Measurements from ENCODE around the gene TAF3.

Gene TAF3

GRCh38 chr10:7874864-7875263, 56.6 kb downstream of the TAF3 start:
- no peak for TF ChIP-seq CTCF (IDR thresholded peaks at IDR 0.05; ENCODE audit: low read depth, low read length)
- H3K4me3 ChIP-seq (ENCODE audit: low read depth, low read length), result no peak overlapping the region

DNA sequence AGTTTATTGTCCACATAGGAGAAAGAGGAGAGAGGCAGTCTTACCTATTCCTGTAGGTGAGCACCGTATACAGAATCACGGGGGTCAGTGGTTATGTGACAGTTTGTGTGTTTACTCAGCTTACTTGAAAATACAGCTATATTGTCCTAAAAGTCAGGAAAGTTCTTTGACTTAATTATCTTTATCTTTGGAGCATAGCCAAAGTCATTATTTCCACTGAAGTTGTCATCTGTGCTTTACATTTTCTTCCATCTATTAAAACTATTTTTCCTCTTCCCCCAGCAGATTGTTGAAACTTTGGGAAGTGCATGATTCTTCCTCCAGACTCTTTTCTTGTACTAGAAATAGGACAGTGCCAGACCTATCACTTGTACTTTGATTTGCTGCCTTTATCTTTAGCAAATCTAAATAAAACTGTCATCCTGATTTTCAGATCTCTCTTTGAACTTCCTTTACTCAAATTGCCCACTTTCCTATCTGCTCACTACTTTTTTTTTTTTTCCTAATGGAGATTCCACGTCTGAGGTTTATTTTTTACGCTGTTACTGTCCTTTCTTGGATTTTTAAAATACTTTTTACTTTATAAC, 58.3 kb downstream of the TAF3 start:
- H3K4me3 ChIP-seq (ENCODE audit: low read depth, low read length), result no peak overlapping the region
- no peak for TF ChIP-seq CTCF (IDR thresholded peaks at IDR 0.05; ENCODE audit: low read depth, low read length)

DNA sequence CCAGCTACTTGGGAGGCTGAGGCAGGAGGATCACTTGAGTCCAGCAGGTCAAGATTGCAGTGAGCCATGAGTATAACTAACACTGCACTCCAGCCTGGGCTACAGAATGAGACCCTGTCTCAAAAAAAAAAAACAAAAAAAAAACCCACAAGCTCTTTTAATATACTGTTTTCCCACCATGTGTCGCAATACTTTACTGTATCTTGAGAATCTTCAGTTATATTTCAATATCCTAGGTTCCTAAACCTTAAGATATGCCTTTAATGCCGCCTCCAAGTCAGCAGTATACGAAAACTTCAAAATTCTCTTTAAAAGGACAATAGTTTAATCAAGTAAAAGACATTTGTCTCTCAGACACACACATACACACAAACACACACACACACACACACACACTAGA, 62.8 kb downstream of the TAF3 start:
- no peak overlapping the region for H3K4me3 ChIP-seq (ENCODE audit: low read depth, low read length)
- TF ChIP-seq CTCF (IDR thresholded peaks at IDR 0.05; ENCODE audit: low read depth, low read length), result no peak

DNA sequence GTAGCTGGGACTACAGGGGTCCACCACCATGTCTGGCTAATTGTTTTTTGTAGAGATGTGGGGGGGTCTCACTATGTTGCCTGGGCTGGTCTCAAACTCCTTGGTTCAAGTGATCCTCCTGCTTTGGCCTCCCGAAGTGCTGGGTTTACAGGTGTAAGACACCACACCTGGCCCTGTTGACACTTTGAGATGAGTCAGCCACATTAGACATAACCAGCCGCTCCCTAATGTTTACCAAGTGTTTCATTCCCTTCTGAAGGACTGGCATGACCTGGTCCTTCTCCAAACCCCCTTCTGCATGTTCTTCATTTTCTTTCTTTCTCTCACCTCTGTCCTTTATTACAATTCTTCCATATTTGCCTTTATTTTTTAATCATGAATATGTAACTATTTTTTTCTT, 67.8 kb downstream of the TAF3 start:
- H3K4me3 ChIP-seq (ENCODE audit: low read depth, low read length), result no peak overlapping the region
- no peak for TF ChIP-seq CTCF (IDR thresholded peaks at IDR 0.05; ENCODE audit: low read depth, low read length)

DNA sequence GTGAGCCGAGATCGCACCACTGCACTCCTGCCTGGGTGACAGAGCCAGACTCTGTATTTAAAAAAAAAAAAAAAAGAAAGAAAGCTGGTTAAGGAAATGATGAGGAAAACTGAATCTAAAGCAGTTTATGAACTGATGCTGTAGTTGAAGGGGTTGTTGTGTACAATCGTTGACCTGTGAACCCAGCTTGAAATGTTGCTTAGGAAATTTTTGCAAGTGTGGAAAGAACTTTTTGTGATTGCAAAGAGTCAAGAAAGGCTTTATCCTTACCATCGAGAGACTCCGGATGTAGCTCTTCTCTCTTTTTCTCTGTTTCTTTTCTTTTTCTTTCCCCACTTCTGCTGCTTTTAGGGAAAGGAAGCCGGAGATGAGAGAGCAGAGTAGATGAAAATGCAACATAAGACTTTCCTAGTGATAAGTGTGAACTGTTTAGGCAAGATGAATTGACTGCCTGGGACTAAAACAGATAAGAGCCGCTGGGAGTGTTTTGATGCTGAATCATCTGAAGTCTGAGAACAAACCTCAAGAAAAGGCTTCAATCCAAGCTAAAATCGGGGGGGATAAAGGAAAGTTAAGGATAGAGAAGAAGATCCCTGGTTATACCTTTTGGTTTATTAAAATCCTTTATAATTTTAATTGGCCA, 69.0 kb downstream of the TAF3 start:
- no peak overlapping the region for H3K4me3 ChIP-seq (ENCODE audit: low read depth, low read length)

GRCh38 chr10:7889947-7890542, 71.7 kb downstream of the TAF3 start:
- TF ChIP-seq CTCF (IDR thresholded peaks at IDR 0.05; ENCODE audit: low read depth, low read length), result no peak
- H3K4me3 ChIP-seq (ENCODE audit: low read depth, low read length), result no peak overlapping the region

More for the DNA sequence above, 69.0 kb downstream of the TAF3 start:
- TF ChIP-seq CTCF (IDR thresholded peaks at IDR 0.05; ENCODE audit: low read depth, low read length), result no peak

DNA sequence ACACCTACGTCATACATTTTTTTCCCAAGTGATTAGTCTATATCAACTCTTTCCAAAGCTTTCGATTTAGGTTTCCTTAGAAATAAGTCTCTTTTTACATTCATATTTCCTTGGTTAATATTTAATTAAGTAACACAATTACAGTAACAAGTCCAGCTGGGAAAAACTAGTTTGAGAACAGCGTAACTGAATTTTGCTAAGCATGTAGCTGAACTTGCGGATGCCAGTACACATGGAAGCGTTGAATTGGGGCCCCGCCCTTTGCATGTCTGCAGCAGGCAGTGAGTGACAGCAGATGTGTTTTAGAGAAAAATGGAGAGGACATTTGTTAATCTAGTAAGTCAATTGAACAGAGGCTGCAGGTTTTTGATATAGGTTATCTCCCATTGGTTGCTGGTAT, 72.5 kb downstream of the TAF3 start:
- TF ChIP-seq CTCF (IDR thresholded peaks at IDR 0.05; ENCODE audit: low read depth, low read length), result no peak
- H3K4me3 ChIP-seq (ENCODE audit: low read depth, low read length), result no peak overlapping the region
